Left lung (tissue), 10 donors: Measurements from ENCODE around the gene PRXL2A. TPM values are rescaled to one million over a fixed set of nuclear protein-coding genes. Genes with fewer than 3 reads are reported as not detected.
"Not testable (repeated sequence)": the region's sequence is repeated elsewhere in the genome, so short reads cannot be mapped to it uniquely, and the experiment has no call there.

Experiments used
- ATAC-seq: fragments of 200-7000 bp; cut with Tn5 transposase; one replicate; pipeline ENCODE4 v1.9.1; 2020; ENCODE audit warnings: moderate library complexity
- DNase-seq, 4 donors: peaks; one replicate each; pipeline ENCODE4 v3.0.0-alpha.2; 2013 to 2020
- H3K27ac ChIP-seq, 2 donors: fragments of 200-600 bp; sonication (generic) in 1 of 2; one replicate each; pipeline versions ENCODE4 v1.5.0 to v1.8.0; 2020 to 2021
- H3K27me3 ChIP-seq, 2 donors: fragments of 200-600 bp; sonication (generic) in 1 of 2; one replicate each; pipeline versions ENCODE4 v1.5.0 to v1.8.0; 2020 to 2021
- H3K36me3 ChIP-seq, 2 donors: fragments of 200-600 bp; sonication (generic) in 1 of 2; one replicate each; pipeline versions ENCODE4 v1.5.0 to v1.8.0; 2020 to 2021
- H3K4me1 ChIP-seq, 2 donors: fragments of 200-600 bp; one replicate each; pipeline ENCODE4 v1.8.0; 2021
- H3K4me3 ChIP-seq, 2 donors: fragments of 200-600 bp; sonication (generic) in 1 of 2; one replicate each; pipeline versions ENCODE4 v1.5.0 to v1.8.0; 2020 to 2021; ENCODE audit warnings: mild to moderate bottlenecking in 1 of 2
- H3K9me3 ChIP-seq, 2 donors: fragments of 200-600 bp; sonication (generic) in 1 of 2; one replicate each; pipeline versions ENCODE4 v1.5.0 to v1.8.0; 2020 to 2021
- CTCF ChIP-seq, 2 donors: fragments of 200-600 bp; sonication (generic) in 1 of 2; IDR thresholded peaks; one replicate each; pipeline versions ENCODE4 v1.5.0 to v1.8.0; 2021; ENCODE audit warnings: antibody characterized with exemption in 2 of 2
- intact Hi-C, 2 donors: fragments of 100-400 bp; cut with DNase I; formaldehyde crosslinking; loops; one replicate each; pipeline versions ENCODE4 v1.11.2 to v1.14.2; 2022
- polyA plus RNA-seq, 6 donors: library from polyadenylated mRNA; unstranded; fragments of 120-200 nt; gene quantifications; one replicate each; pipeline ENCODE4 v1.2.1, GENCODE V29; 2013; ENCODE audit not compliant: insufficient read length in 6 of 6
- total RNA-seq, 2 donors: library from RNA; stranded (reverse); fragmentation: NEBNext Ultra II Directional; extraction: Animal tissue kit (Norgen Biotek cat#: 25700); gene quantifications; one replicate each; pipeline ENCODE4 v1.2.1, GENCODE V29; 2021
- donor health status: DM: no; HTN: yes; CAD: no.
- donor health status: DM: no; HTN: no; CAD: no.

The PRXL2A gene
- total and polyA plus RNA-seq, 8 donors, result 46.2 to 96.9 (median 90.7) TPM

GRCh38 chr10:80477813-80478212 lies 69.5 kb downstream of the PRXL2A start:
- TF ChIP-seq CTCF (IDR thresholded peaks at IDR 0.05), result no peak
- no peak overlapping the region for H3K4me3 ChIP-seq
- no peaks in the 10 kb centered on the region for H3K9me3 ChIP-seq
- intact Hi-C loops, result no loop called here
- H3K4me1 ChIP-seq, result peaks cover 19 to 80% of the 10 kb centered on the region in 2 donors
- H3K27me3 ChIP-seq, result no peaks in the 10 kb centered on the region
- DNase-seq (no peak), ATAC-seq (peak; percentile 70)
- H3K36me3 ChIP-seq, result peaks cover 0 to 14% of the 10 kb centered on the region in 2 donors
- H3K27ac ChIP-seq, result peak overlapping the region in 1 of 2 donors; percentile 98

- H3K9me3 ChIP-seq, intact Hi-C loops: not testable (repeated sequence)
Measured at GRCh38 chr10:80480373-80480772, 72.0 kb downstream of the PRXL2A start.

GRCh38 chr10:80480852-80481251 lies 72.5 kb downstream of the PRXL2A start:
- intact Hi-C loops, result no loop called here
- Histone ChIP-seq H3K27ac (peak overlapping the region in 1 of 2 donors; percentile 33), H3K4me1 (peaks cover 18 to 80% of the 10 kb centered on the region in 2 donors), H3K4me3 (no peak overlapping the region), H3K27me3 (no peaks in the 10 kb centered on the region), H3K9me3 (no peaks in the 10 kb centered on the region), H3K36me3 (peaks cover 0 to 5% of the 10 kb centered on the region in 2 donors)
- DNase-seq, result no peak
- peak; percentile 55 for ATAC-seq
- no peak for TF ChIP-seq CTCF (IDR thresholded peaks at IDR 0.05)

More at GRCh38 chr10:80480373-80480772, 72.0 kb downstream of the PRXL2A start:
- ATAC-seq, H3K27ac ChIP-seq, H3K36me3 ChIP-seq, H3K4me3 ChIP-seq, H3K27me3 ChIP-seq, DNase-seq: not testable (repeated sequence)
- peaks cover 13 to 80% of the 10 kb centered on the region in 2 donors for H3K4me1 ChIP-seq

GRCh38 chr10:80484243-80484642 lies 75.9 kb downstream of the PRXL2A start:
- DNase-seq (no peak), ATAC-seq (no peak)
- intact Hi-C loops, result no loop called here
- H3K27ac ChIP-seq, result peak overlapping the region in 1 of 2 donors; percentile 90
- no peak overlapping the region for H3K4me3 ChIP-seq
- H3K4me1 ChIP-seq, result peaks cover 36 to 85% of the 10 kb centered on the region in 2 donors
- peaks cover 0 to 11% of the 10 kb centered on the region in 2 donors for H3K36me3 ChIP-seq
- no peak for TF ChIP-seq CTCF (IDR thresholded peaks at IDR 0.05)
- H3K27me3 ChIP-seq, result no peaks in the 10 kb centered on the region
- no peaks in the 10 kb centered on the region for H3K9me3 ChIP-seq

GRCh38 chr10:80484676-80485075 lies 76.3 kb downstream of the PRXL2A start:
- no peak for TF ChIP-seq CTCF (IDR thresholded peaks at IDR 0.05)
- intact Hi-C loops, result no loop called here
- Histone ChIP-seq H3K36me3 (peaks cover 0 to 15% of the 10 kb centered on the region in 2 donors), H3K27me3 (no peaks in the 10 kb centered on the region), H3K27ac (peak overlapping the region in 1 of 2 donors; percentile 90), H3K4me3 (no peak overlapping the region), H3K9me3 (no peaks in the 10 kb centered on the region), H3K4me1 (peaks cover 36 to 90% of the 10 kb centered on the region in 2 donors)
- DNase-seq (no peak), ATAC-seq (no peak)
